ENCODE measurements around the gene MFSD6L.

- TF ChIP-seq CTCF (conservative IDR thresholded peaks at IDR 0.05 in 1 of 2, IDR thresholded peaks at IDR 0.05 in 1 of 2; ENCODE audit: extremely low read depth in 1 of 2, insufficient read depth in 1 of 2, low read depth in 1 of 2, low read length in 2 of 2) (no peak), EZH2 (IDR thresholded peaks at IDR 0.05; ENCODE audit: borderline replicate concordance, low read length) (no peak)
Measured at GRCh38 chr17:8830141-8830540, 31.0 kb upstream of the MFSD6L start.
